ENCODE data around the gene SULT1E1. TPM values are rescaled to one million over a fixed set of nuclear protein-coding genes. Genes with fewer than 3 reads are reported as not detected.

The SULT1E1 gene
- not detected in 2 replicates for total RNA-seq (2014; rRNA removed; shearing (Covaris generic))

GRCh38 chr4:69860052-69860451, at the start of gene SULT1E1:
TSS of gene SULT1E1 (minus strand) at chr4:69860145. CDS start at chr4:69857644, 2,501 bp downstream.
- DNase-seq (ENCODE audit: low read depth) = no peak

- DNase-seq (ENCODE audit: low read depth) = no peak
Observed at GRCh38 chr4:69909195-69909594, 49.2 kb upstream of the SULT1E1 start.

GRCh38 chr4:69907151-69907550, 47.2 kb upstream of the SULT1E1 start:
- no peak for DNase-seq (ENCODE audit: low read depth)

GRCh38 chr4:69896530-69897116, 36.7 kb upstream of the SULT1E1 start:
- no peak for DNase-seq (ENCODE audit: low read depth)

- DNase-seq (ENCODE audit: low read depth) = no peak
Observed at GRCh38 chr4:69894721-69895120, 34.8 kb upstream of the SULT1E1 start.

- DNase-seq (ENCODE audit: low read depth) = no peak
Observed at GRCh38 chr4:69894186-69894585, 34.2 kb upstream of the SULT1E1 start.

GRCh38 chr4:69888336-69888735, 28.4 kb upstream of the SULT1E1 start:
- no peak for DNase-seq (ENCODE audit: low read depth)

GRCh38 chr4:69882150-69882549, 22.2 kb upstream of the SULT1E1 start:
- no peak for DNase-seq (ENCODE audit: low read depth)

- DNase-seq (ENCODE audit: low read depth) = no peak
Observed at GRCh38 chr4:69881173-69881773, 21.3 kb upstream of the SULT1E1 start.

GRCh38 chr4:69878250-69878649, 18.3 kb upstream of the SULT1E1 start:
- DNase-seq (ENCODE audit: low read depth) = no peak

- no peak for DNase-seq (ENCODE audit: low read depth)
Observed at GRCh38 chr4:69877453-69877852, 17.5 kb upstream of the SULT1E1 start.

- DNase-seq (ENCODE audit: low read depth) = no peak
Observed at GRCh38 chr4:69876071-69876470, 16.1 kb upstream of the SULT1E1 start.

GRCh38 chr4:69875576-69875975, 15.6 kb upstream of the SULT1E1 start:
- no peak for DNase-seq (ENCODE audit: low read depth)

GRCh38 chr4:69874507-69874906, 14.6 kb upstream of the SULT1E1 start:
- DNase-seq (ENCODE audit: low read depth) = no peak

GRCh38 chr4:69861756-69862155, 1.8 kb upstream of the SULT1E1 start:
- no peak for DNase-seq (ENCODE audit: low read depth)

- no peak for DNase-seq (ENCODE audit: low read depth)
Observed at GRCh38 chr4:69860521-69861298, 765 bp upstream of the SULT1E1 start.

- no peak for DNase-seq (ENCODE audit: low read depth)
Observed at GRCh38 chr4:69859140-69859685, 732 bp downstream of the SULT1E1 start.

GRCh38 chr4:69858690-69859089, 1.3 kb downstream of the SULT1E1 start:
- DNase-seq (ENCODE audit: low read depth) = no peak

- no peak for DNase-seq (ENCODE audit: low read depth)
Observed at GRCh38 chr4:69855822-69856221, 4.1 kb downstream of the SULT1E1 start.

- DNase-seq (ENCODE audit: low read depth) = no peak
Observed at GRCh38 chr4:69849969-69850368, 10.0 kb downstream of the SULT1E1 start.

- no peak for DNase-seq (ENCODE audit: low read depth)
Observed at GRCh38 chr4:69849297-69849696, 10.6 kb downstream of the SULT1E1 start.

- DNase-seq (ENCODE audit: low read depth) = no peak
Observed at GRCh38 chr4:69848028-69848427, 11.9 kb downstream of the SULT1E1 start.

GRCh38 chr4:69843932-69844331, 16.0 kb downstream of the SULT1E1 start:
- DNase-seq (ENCODE audit: low read depth) = no peak
